22Rv1 (cell line): ENCODE results near the gene HK1.

ENCODE experiments used
- CTCF ChIP-seq: fragments of 450-650 bp; IDR thresholded peaks from 2 replicates; pipeline ENCODE4 v1.5.1; 2017; ENCODE audit warnings: mild to moderate bottlenecking
- ZFX ChIP-seq: fragments of 450-650 bp; IDR thresholded peaks from 2 replicates; pipeline ENCODE4 v1.6.1; 2017; ENCODE audit warnings: antibody characterized with exemption, borderline replicate concordance

GRCh38 chr10:69445041-69445440, 166.7 kb downstream of the HK1 start:
- TF ChIP-seq CTCF (no peak), ZFX (no peak)
